IPS-20b (cell line): ENCODE measurements around the gene LSS.

Source experiments
- H3K27ac ChIP-seq: one replicate; pipeline ENCODE4 v1.5.1; 2013; ENCODE audit warnings: low read length
- H3K27me3 ChIP-seq: 2 replicates; pipeline ENCODE4 v1.6.1; 2013; ENCODE audit warnings: mild to moderate bottlenecking, low read length, inconsistent platforms; ENCODE audit not compliant: insufficient read depth
- H3K36me3 ChIP-seq: 2 replicates; pipeline ENCODE4 v1.6.1; 2013; ENCODE audit warnings: low read depth, mild to moderate bottlenecking, inconsistent platforms, low read length, moderate library complexity; ENCODE audit not compliant: insufficient read depth
- H3K4me1 ChIP-seq: 2 replicates; pipeline ENCODE4 v1.6.1; 2013; ENCODE audit warnings: mild to moderate bottlenecking, control low read depth, inconsistent platforms, low read length, moderate library complexity; ENCODE audit not compliant: insufficient read depth
- H3K4me3 ChIP-seq: 2 replicates; pipeline ENCODE4 v1.5.1; 2013; ENCODE audit warnings: mild to moderate bottlenecking, low read length, inconsistent platforms
- H3K9ac ChIP-seq: 2 replicates; pipeline ENCODE4 v1.6.1; 2013; ENCODE audit warnings: low read depth, mild to moderate bottlenecking, inconsistent platforms, low read length, moderate library complexity
- H3K9me3 ChIP-seq: 2 replicates; pipeline ENCODE4 v1.6.1; 2013; ENCODE audit warnings: mild to moderate bottlenecking, low read depth, low read length, inconsistent platforms; ENCODE audit not compliant: insufficient read depth

The LSS gene

DNA sequence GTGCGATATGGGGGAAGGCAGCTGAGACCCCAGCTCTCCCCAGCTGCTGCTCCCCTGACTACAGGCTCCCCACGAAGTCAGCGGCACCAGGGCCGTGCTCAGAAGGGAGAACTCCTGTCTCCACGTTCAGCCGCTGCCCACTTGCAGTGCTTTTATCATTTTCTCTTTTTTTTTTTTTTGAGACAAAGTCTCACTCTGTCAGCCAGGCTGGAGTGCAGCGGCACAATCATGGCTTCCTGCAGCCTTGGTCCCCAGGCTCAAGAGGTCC lies 72.3 kb downstream of the LSS start:
- Histone ChIP-seq H3K27me3 (no peaks in the 10 kb centered on the region), H3K9ac (no peak overlapping the region), H3K27ac (no peak overlapping the region), H3K36me3 (0 out of 2 replicates have a peak, but pooled peaks cover 3% of the 10 kb centered on the region), H3K4me3 (no peak overlapping the region), H3K9me3 (no peaks in the 10 kb centered on the region), H3K4me1 (peaks cover 5% of the 10 kb centered on the region; the same call in 1 of the 2 replicates)

DNA sequence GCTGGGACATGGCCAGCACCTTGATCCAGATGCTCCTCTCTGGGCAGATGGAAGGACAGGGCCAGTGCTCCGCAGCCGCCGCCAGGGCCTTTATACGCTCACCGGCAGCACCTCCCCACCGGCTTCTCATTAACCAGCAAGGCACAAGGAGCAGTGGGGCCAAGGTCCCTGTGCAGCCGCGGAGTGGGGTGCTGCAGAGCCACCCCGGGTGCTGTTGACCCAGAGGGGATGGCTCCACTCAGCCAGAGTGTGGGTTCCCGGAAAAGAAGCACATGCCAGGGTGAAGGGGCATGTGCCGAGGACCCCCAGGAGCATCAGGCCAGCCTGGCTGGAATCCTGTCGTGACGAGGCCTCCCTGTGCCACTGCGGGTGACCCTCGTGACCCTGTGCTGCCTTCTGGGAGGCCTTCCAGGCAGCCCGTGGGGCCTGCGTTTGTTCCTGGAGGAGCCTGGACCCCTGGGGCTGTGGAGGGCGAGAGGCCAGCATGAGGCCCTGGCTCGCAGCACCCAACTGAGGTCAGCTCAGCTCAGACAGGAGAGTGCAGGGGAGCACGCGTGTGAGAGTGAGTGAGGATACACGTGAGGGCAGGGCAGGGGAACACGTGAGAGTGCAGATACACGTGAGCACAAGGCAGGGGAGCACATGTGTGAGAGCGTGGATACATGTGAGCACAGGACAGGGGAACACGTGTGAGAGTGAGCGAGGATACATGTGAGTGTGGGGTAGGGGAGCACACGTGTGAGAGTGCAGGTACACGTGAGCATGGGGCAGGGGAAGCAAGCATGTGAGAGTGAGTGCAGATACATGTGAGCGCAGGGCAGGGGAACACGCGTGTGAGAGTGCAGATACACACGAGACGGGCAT lies 72.8 kb downstream of the LSS start, which contains the start of gene FTCD:
Gene FTCD (minus strand): TSS at position 66 of the 864 bp plus-strand sequence. CDS start 56 bp downstream, at position 10.
- H3K4me3 ChIP-seq, result no peak within 1 kb of the TSS
- peaks cover 5% of the 10 kb centered on the region; the same call in 1 of the 2 replicates for H3K4me1 ChIP-seq
- H3K9ac ChIP-seq, result no peak within 1 kb of the TSS
- H3K36me3 ChIP-seq, result 0 out of 2 replicates have a peak, but pooled peaks cover 3% of the 10 kb centered on the region
- H3K27ac ChIP-seq, result no peak within 1 kb of the TSS
- H3K9me3 ChIP-seq, result no peaks in the 10 kb centered on the region
- H3K27me3 ChIP-seq, result no peaks in the 10 kb centered on the region

DNA sequence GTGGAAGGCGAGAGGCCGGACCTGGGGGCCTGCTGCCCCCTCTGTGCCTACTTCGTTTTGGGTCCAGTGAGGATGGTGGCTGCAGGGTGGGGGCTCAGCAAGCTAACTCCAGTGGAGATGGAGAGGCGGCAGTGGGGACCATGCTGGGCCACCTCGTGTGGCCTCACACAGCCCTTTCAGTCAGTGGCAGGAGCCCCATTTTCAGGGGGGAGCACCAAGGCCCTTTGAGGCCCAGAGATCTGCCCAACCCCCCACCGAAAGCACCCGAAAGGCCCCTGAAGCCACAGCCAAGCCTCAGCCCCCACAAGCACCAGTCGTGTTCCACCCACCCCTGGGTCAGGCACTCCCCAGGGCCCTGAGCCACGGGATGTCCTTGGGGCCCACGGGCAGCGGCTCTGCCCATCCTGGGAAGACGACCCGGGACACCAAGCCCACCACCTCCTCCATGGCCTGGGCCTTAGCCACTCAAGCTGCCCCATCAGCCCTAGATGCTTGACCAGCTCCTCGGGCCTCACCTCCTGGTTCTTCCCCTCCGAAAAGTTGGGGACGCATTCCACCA lies 73.5 kb downstream of the LSS start:
- H3K27me3 ChIP-seq, result no peaks in the 10 kb centered on the region
- H3K27ac ChIP-seq, result no peak overlapping the region
- no peak overlapping the region for H3K9ac ChIP-seq
- peaks cover 5% of the 10 kb centered on the region; the same call in 1 of the 2 replicates for H3K4me1 ChIP-seq
- H3K36me3 ChIP-seq, result 0 out of 2 replicates have a peak, but pooled peaks cover 3% of the 10 kb centered on the region
- no peak overlapping the region for H3K4me3 ChIP-seq
- H3K9me3 ChIP-seq, result no peaks in the 10 kb centered on the region

DNA sequence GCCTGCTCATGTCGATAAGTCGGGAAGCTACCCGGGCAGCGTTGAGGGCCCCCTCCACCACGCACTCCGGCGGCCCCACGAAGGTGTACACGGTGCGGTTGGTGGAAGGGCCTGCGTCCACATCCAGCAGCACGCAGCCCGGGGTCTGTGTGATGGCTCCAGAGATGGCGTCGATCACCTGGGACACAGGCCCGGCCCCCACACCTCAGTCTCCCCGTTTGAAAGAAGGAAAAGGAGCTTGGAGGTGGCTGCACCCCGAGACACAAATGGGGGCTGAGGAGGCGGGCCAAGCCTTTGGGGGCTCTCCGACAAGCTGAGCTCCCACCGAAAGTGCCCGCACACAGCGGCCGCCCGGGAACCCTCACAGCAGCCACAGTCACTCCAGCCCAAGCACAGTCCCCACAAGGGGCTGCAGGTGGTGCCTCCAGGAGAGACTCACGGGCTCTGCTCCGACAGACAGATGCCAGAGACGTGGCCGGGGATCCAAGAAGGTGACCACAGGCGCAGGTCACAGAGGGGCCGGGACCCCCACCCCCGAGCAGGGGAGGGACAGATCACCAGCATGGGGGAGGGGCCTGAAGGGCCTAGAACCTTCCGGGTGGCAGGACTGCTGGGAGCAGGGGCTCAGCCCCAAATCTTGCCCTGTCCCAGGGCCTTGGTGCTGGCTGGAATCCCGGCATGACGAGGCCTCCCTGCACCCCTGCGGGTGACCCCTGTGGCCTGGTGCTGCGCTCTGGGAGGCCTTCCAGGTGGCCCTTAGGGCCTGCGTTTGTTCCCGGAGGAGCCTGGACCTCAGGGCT lies 74.2 kb downstream of the LSS start:
- H3K4me1 ChIP-seq, result peaks cover 5% of the 10 kb centered on the region; the same call in 1 of the 2 replicates
- no peak overlapping the region for H3K27ac ChIP-seq
- H3K4me3 ChIP-seq, result no peak overlapping the region
- H3K27me3 ChIP-seq, result no peaks in the 10 kb centered on the region
- H3K9ac ChIP-seq, result no peak overlapping the region
- H3K36me3 ChIP-seq, result 0 out of 2 replicates have a peak, but pooled peaks cover 3% of the 10 kb centered on the region
- H3K9me3 ChIP-seq, result no peaks in the 10 kb centered on the region

DNA sequence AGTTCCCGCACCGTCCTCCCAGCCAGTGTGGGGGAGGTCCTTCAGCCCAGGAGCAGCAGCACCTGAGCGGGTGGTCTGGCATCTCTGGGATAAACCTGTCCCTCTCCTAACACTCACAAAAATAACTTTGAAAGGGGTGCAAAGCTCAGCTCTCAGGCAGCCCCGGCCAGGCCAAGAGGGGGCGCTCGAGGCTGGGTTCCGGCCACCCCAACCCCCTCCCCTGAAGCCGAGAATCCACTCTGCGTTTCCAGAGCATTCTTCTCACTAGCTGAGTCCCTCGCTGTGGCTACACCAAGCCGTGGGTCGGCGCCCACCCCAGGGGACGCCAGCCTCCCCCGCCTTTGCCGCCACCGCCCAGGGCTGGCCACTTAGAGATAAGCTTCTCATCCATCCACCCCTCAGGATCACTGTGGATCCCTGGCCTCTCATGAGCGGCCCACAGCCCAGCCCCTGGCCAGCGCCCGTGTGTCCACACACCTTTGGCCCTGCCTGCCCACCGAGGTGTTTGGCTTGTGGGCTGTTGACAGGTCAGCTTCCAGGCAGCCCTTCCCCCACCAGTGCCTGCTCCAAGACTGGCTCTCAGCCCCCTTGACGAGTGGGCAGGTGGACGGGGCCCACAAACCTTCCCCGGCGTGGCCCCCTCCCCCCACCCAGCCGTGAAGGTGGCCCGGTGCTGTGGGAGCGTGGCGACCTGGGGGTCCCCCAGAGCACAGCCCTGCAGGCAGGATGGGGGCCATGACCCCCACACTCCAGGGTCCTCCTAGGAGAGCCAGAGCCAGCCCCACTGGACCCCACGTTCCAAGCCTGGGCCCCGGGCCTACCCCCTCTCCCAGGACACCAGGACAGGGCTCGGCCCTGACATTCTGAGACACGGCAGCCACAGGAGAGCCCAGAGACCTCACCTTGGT lies 75.1 kb downstream of the LSS start:
- Histone ChIP-seq H3K4me1 (peaks cover 5% of the 10 kb centered on the region; the same call in 1 of the 2 replicates), H3K27me3 (no peaks in the 10 kb centered on the region), H3K4me3 (no peak overlapping the region), H3K27ac (peak overlapping the region; percentile 36), H3K36me3 (0 out of 2 replicates have a peak, but pooled peaks cover 3% of the 10 kb centered on the region), H3K9ac (peak overlapping the region; percentile 45; the same call in 1 of the 2 replicates), H3K9me3 (no peaks in the 10 kb centered on the region)

DNA sequence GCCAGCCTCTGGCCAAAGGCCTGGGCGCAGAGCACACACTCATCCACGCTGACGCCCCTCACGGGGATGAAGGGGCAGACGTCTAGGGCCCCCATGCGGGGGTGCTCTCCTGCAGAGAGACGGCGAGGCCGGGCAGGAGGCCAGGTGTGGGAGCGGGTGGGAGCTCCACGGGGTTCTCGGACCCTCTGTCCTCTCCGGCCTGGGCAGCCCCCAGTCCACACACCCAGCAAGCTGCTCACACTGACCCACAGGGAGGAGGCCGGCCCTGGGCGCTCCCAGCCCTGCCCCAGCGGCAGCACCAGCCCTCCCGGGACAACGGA lies 75.7 kb downstream of the LSS start:
- Histone ChIP-seq H3K27me3 (no peaks in the 10 kb centered on the region), H3K9ac (peak overlapping the region; percentile 45; the same call in 1 of the 2 replicates), H3K36me3 (0 out of 2 replicates have a peak, but pooled peaks cover 3% of the 10 kb centered on the region), H3K27ac (peak overlapping the region; percentile 36), H3K4me3 (no peak overlapping the region), H3K4me1 (peaks cover 5% of the 10 kb centered on the region; the same call in 1 of the 2 replicates), H3K9me3 (no peaks in the 10 kb centered on the region)

DNA sequence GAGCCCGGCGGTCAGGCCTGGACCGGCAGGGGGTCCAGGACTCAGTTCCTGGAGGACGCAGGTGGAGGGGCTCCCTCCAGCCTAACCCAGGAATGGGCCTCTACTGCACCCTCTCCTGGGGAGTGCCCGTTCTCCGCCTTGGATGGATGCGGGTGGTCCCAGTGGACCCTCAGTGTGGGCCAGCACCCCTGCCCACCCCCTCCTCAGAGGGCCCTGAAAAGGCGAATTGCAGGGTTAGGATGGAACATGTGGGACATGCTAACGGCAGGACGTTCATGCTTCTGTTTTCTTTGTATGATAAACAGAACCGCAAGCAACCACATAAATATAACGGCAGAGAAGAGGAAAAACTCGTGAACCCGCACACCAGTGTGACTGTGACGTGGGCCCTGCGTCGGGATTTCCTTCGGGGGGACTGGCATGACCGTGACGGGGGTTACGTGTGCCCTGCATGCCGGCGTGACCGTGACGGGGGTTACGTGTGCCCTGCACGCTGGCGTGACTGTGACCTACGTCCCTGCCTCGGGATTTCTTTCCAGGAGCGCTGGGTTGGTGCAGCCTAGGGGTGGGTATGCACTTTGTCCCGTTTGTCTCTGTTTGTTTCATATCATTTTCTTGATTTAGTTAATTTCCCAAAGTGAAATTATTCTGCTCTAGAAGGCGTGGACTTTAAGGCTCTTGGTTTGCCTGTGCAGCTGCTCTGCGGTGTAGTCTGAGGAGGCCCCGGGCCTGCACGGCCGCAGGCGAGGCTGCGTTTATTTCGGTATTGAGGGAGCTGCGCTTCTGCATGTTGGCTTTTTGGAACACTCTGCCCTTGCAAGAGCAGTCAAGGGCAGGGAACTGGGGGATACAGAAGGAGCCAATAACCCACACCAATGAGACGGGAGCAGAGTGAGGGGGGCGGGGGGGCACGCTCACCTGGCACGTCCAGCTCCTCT lies 76.3 kb downstream of the LSS start:
- H3K36me3 ChIP-seq, result 0 out of 2 replicates have a peak, but pooled peaks cover 3% of the 10 kb centered on the region
- H3K4me3 ChIP-seq, result no peak overlapping the region
- H3K9me3 ChIP-seq, result no peaks in the 10 kb centered on the region
- peak overlapping the region; percentile 23 for H3K27ac ChIP-seq
- peaks cover 5% of the 10 kb centered on the region; the same call in 1 of the 2 replicates for H3K4me1 ChIP-seq
- no peaks in the 10 kb centered on the region for H3K27me3 ChIP-seq
- H3K9ac ChIP-seq, result peak overlapping the region; percentile 45; the same call in 1 of the 2 replicates

DNA sequence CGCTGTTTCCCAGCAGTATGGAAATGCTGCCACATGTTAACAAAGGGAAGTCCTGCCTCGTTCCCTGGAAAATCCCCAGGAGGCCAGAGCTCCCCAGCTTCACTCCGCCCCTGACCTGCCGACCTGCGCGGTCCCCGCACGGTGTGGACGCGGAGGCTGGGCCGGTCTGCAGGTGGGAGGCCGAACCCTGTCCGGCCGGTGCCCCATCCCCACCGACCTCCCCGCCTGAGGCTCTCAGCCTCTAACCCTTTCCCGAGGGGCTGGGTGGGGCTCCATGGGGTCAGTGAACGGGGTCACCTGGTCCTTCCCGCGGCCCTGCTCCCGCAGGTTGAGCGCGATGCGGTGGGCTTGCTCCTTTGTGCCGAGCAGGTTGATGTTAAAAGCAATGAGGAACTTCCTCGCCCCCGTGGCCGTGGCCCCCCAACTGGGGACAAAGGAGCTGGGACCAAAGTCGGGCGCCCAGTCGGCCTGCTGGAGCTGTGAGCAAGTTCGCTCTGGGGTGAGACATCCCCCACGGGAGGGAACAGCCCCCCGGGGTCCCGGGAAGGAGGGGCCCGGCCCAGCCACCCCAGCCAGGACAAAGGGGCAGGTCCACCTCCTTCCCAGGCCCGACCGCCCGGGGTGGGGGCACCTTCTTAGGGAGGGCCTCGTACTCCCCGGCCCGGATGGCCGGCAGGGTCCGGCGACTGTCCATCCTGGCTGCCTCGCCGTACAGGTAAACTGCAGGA lies 77.1 kb downstream of the LSS start:
- H3K27me3 ChIP-seq, result no peaks in the 10 kb centered on the region
- H3K9me3 ChIP-seq, result no peaks in the 10 kb centered on the region
- no peak overlapping the region for H3K27ac ChIP-seq
- 0 out of 2 replicates have a peak, but pooled peaks cover under 1% of the 10 kb centered on the region for H3K36me3 ChIP-seq
- H3K4me1 ChIP-seq, result peaks cover 5% of the 10 kb centered on the region; the same call in 1 of the 2 replicates
- no peak overlapping the region for H3K9ac ChIP-seq
- no peak overlapping the region for H3K4me3 ChIP-seq

DNA sequence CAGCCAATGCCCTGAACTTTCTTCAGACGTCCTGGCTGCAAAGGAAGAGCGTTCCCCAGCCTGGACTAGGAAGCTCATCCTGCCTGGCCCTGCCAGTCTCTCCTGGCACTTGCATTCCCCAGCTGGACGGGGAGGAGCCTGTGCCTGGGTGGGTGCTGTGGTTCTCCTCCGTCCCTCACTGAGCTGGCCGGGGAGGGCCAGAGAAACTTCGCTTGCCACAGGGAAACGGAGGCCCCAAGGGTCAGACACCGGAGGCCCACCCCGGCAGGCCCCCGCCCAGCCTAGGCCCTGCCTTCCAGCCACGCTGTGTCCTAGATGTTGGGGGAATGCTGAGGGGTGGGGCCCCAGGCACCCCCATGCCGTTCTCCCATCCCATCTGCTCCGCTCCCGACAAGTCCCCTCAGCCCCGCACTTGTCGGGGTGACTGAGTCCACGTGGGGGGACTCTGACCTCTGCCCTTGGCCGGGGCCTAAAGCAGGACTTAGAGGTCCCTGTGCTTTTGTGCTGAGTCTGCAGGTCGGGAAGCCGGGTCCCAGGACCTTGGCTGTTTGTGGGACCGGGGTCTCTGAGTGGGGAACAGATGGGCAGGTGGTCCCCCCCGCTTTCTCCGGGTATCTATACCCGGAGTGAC lies 78.0 kb downstream of the LSS start:
- Histone ChIP-seq H3K27ac (no peak overlapping the region), H3K4me3 (no peak overlapping the region), H3K9ac (no peak overlapping the region), H3K9me3 (no peaks in the 10 kb centered on the region), H3K27me3 (no peaks in the 10 kb centered on the region), H3K4me1 (peaks cover 5% of the 10 kb centered on the region; the same call in 1 of the 2 replicates), H3K36me3 (no peaks in the 10 kb centered on the region)
